Heart right ventricle (tissue), 16 donors: ENCODE results near the gene SERPINA5. TPM values are rescaled to one million over a fixed set of nuclear protein-coding genes. Genes with fewer than 3 reads are reported as not detected.

Experiments
- ATAC-seq, 8 donors: fragments of 200-7000 bp; cut with Tn5 transposase; one replicate each; pipeline ENCODE4 v1.9.1; 2020; ENCODE audit warnings: mild to moderate bottlenecking in 8 of 8, moderate library complexity in 8 of 8, moderate number of reproducible peaks in 1 of 8
- DNase-seq, 2 donors: peaks; one replicate each; pipeline ENCODE4 v3.0.0-alpha.2; 2020
- H3K27ac ChIP-seq, 10 donors: fragments of 200-600 bp; sonication (generic) in 2 of 10; one replicate each; pipeline versions ENCODE4 v1.5.0 to v1.8.0; 2020 to 2022; ENCODE audit warnings: mild to moderate bottlenecking in 3 of 10
- H3K27me3 ChIP-seq, 7 donors: fragments of 200-600 bp; one replicate each; pipeline ENCODE4 v1.8.0; 2021 to 2022; ENCODE audit warnings: mild to moderate bottlenecking in 2 of 7
- H3K36me3 ChIP-seq, 9 donors: fragments of 200-600 bp; sonication (generic) in 1 of 9; one replicate each; pipeline versions ENCODE4 v1.5.0 to v1.8.0; 2020 to 2022; ENCODE audit warnings: mild to moderate bottlenecking in 2 of 9
- H3K4me1 ChIP-seq, 9 donors: fragments of 200-600 bp; sonication (generic) in 1 of 9; one replicate each; pipeline versions ENCODE4 v1.5.0 to v1.8.0; 2020 to 2022; ENCODE audit warnings: mild to moderate bottlenecking in 4 of 9
- H3K4me3 ChIP-seq, 10 donors: fragments of 200-600 bp; sonication (generic) in 2 of 10; one replicate each; pipeline versions ENCODE4 v1.5.0 to v1.8.0; 2020 to 2022; ENCODE audit warnings: mild to moderate bottlenecking in 7 of 10, moderate library complexity in 2 of 10
- H3K9me3 ChIP-seq, 11 donors: fragments of 200-600 bp in 10 of 11; sonication (generic) in 2 of 11; one replicate each; pipeline versions ENCODE4 v1.5.0 to v1.8.0; 2013 to 2022; ENCODE audit warnings: mild to moderate bottlenecking in 2 of 11, control low read depth in 1 of 11, moderate library complexity in 1 of 11
- CTCF ChIP-seq, 9 donors: fragments of 200-600 bp; sonication (generic) in 2 of 9; IDR thresholded peaks; one replicate each; pipeline versions ENCODE4 v1.5.0 to v1.8.0; 2021 to 2022; ENCODE audit warnings: antibody characterized with exemption in 9 of 9, mild to moderate bottlenecking in 5 of 9, moderate library complexity in 1 of 9
- WGBS, 2 donors: extraction: QIAGEN DNeasy Blood & Tissue Kit; methylation state at CpG; one replicate each; pipeline ENCODE4 v1.1.7; 2013; ENCODE audit warnings: inconsistent platforms in 1 of 2; 5-methylcytosine and 5-hydroxymethylcytosine counted together
- intact Hi-C, 10 donors: fragments of 100-400 bp; cut with DNase I; formaldehyde crosslinking; loops; one replicate each; pipeline versions ENCODE4 v1.11.1 to v1.14.2; 2022
- polyA plus RNA-seq, 2 donors: library from polyadenylated mRNA; stranded (reverse); fragments of 200-250 nt; gene quantifications; one replicate each; pipeline ENCODE4 v1.2.3, GENCODE V29; 2013
- total RNA-seq, 10 donors: library from RNA; stranded (reverse); fragmentation: NEBNext Ultra II Directional in 3 of 10; extraction: Animal tissue kit (Norgen Biotek cat#: 25700) in 3 of 10; gene quantifications; one replicate each; pipeline versions ENCODE4 v1.2.1 to v1.2.4, GENCODE V29; 2021 to 2023
- donor health status: Arrhythmogenic right ventricular cardiomyopathy.
- donor health status: ischemic (EF 13 %, LVEDD 7.1; RV severe dilation, severe dysfunction).
- donor health status: healthy with polysubstance abuse.
- donor health status: DM: no; HTN: yes; CAD: no.
- donor health status: DM: no; HTN: no; CAD: no.
- donor health status: ischemic (EF 25% LVEDD 6.9; RV normal size, moderate dysfunction).
- donor health status: ischemic (EF 25% LVEDD 5.7; RV mildly dilated, moderate dysfunction).
- donor health status: healthy.
- donor health status: DM: yes; HTN: yes; CAD: no.
- donor health status: Ischemic cardiomyopathy.
- donor health status: ischemic (EF 35%, LVEDD 5.7; RV mildly dilated, moderate dysfunction).
- donor health status: nonischemic (EF 11% LVEDD 7.7; RV severe dilation, severe dysfunction).
- donor health status: DM: yes; HTN: yes; CAD: no.
- donor health status: PGD.
- donor health status: ischemic (EF 29% LVEDD 5.4; RV normal size, mild dysfunction).
- donor health status: nonischemic (EF 23%, LVEDD 6.1; RV moderate dilation, normal function).

Gene SERPINA5
- total and polyA plus RNA-seq, 12 donors = 0.28 to 4.9 (median 1.4) TPM

GRCh38 chr14:94596361-94596760, 15.1 kb downstream of the SERPINA5 start:
- DNase-seq (no peak), ATAC-seq (no peak)
- H3K9me3 ChIP-seq = no peaks in the 10 kb centered on the region
- H3K4me1 ChIP-seq = peaks cover 4 to 32% (median 22%) of the 10 kb centered on the region in 9 donors
- no peak overlapping the region for H3K27ac ChIP-seq
- no peaks in the 10 kb centered on the region for H3K27me3 ChIP-seq
- intact Hi-C loops = no loop called here
- WGBS, 2 donors = 68 to 71% methylated on average over 9 of the region's 9 CpGs
- no peak overlapping the region for H3K4me3 ChIP-seq
- H3K36me3 ChIP-seq = no peaks in the 10 kb centered on the region
- TF ChIP-seq CTCF (IDR thresholded peaks at IDR 0.05) = no peak

DNA sequence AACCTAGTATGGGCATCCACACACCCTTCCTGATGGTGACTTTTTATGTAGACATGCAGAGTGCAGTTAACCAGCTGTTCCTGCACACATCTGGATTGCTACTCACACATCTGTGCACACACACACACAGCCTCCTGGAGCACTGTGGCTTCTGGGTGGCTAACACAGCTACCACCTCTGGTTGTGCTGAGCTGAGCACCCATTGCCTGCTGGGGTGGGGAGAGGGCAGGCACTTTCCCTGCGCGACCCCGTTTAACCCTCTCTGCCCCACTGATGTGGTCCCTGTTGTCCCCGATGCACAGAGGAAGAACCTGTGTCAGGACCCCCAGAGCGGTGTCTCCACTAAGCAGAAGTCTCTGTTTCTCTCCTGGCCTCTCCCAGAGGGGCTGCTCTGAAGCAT, 16.6 kb downstream of the SERPINA5 start:
- intact Hi-C loops = no loop called here
- H3K36me3 ChIP-seq = no peaks in the 10 kb centered on the region
- no peak for TF ChIP-seq CTCF (IDR thresholded peaks at IDR 0.05)
- ATAC-seq = no peak
- no peaks in the 10 kb centered on the region for H3K9me3 ChIP-seq
- 86 to 88% methylated on average over 5 of the region's 5 CpGs for WGBS, 2 donors
- H3K4me1 ChIP-seq = peaks cover 4 to 43% (median 29%) of the 10 kb centered on the region in 9 donors
- no peak for DNase-seq
- H3K27me3 ChIP-seq = no peaks in the 10 kb centered on the region
- no peak overlapping the region for H3K4me3 ChIP-seq
- no peak overlapping the region for H3K27ac ChIP-seq

GRCh38 chr14:94598506-94598815, 17.2 kb downstream of the SERPINA5 start:
- WGBS, 2 donors = 75 to 78% methylated on average over 7 of the region's 7 CpGs
- DNase-seq (no peak), ATAC-seq (no peak)
- no peaks in the 10 kb centered on the region for H3K9me3 ChIP-seq
- no peak for TF ChIP-seq CTCF (IDR thresholded peaks at IDR 0.05)
- H3K27me3 ChIP-seq = no peaks in the 10 kb centered on the region
- no peak overlapping the region for H3K4me3 ChIP-seq
- H3K36me3 ChIP-seq = no peaks in the 10 kb centered on the region
- peak overlapping the region in 2 of 10 donors; percentile 64 to 73 for H3K27ac ChIP-seq
- intact Hi-C loops = no loop called here
- peaks cover 4 to 43% (median 29%) of the 10 kb centered on the region in 9 donors for H3K4me1 ChIP-seq

GRCh38 chr14:94598816-94599655, 17.8 kb downstream of the SERPINA5 start:
- TF ChIP-seq CTCF (IDR thresholded peaks at IDR 0.05) = no peak
- no peaks in the 10 kb centered on the region for H3K27me3 ChIP-seq
- DNase-seq (peak in 1 of 2 donors; percentile 40), ATAC-seq (peak in 6 of 8 donors; percentile 17 to 83 (median 50))
- H3K9me3 ChIP-seq = no peaks in the 10 kb centered on the region
- 64 to 67% methylated on average over 11 of the region's 11 CpGs for WGBS, 2 donors
- H3K4me3 ChIP-seq = no peak overlapping the region
- H3K36me3 ChIP-seq = no peaks in the 10 kb centered on the region
- peak overlapping the region in 5 of 10 donors; percentile 9 to 77 (median 56) for H3K27ac ChIP-seq
- intact Hi-C loops = no loop called here
- H3K4me1 ChIP-seq = peaks cover 4 to 43% (median 29%) of the 10 kb centered on the region in 9 donors
